HTERT RPE-1 (cell line): Measurements from ENCODE around the gene FYCO1.

Source experiments
- in situ Hi-C: fragments of 300-500 bp; cut with MboI; formaldehyde crosslinking; loops from 4 replicates; pipeline ENCODE4 v1.14.3; 2020; ENCODE audit warnings: low sequenced_read_pairs

Gene FYCO1

DNA sequence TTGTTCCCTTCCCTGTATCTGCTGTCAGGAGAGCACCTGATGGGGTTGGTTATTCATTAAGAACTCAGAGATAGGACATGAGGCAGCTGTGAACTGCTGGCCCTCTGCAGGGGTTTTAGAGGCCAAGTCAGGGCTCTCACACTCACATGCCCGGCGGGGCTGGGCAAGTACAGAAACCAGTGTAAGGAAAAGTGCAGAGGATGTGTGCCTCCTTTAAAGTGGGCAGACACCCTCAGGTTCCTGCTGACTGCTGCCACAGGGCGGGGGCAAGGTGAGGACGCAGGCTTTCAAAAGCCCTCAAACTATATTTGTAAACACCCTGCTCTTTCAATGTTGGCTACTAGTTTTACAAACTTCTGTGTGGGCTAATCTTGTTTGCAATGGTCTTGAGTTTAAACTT lies 30.0 kb downstream of the FYCO1 start:
- in situ Hi-C loops, result no loop called here

DNA sequence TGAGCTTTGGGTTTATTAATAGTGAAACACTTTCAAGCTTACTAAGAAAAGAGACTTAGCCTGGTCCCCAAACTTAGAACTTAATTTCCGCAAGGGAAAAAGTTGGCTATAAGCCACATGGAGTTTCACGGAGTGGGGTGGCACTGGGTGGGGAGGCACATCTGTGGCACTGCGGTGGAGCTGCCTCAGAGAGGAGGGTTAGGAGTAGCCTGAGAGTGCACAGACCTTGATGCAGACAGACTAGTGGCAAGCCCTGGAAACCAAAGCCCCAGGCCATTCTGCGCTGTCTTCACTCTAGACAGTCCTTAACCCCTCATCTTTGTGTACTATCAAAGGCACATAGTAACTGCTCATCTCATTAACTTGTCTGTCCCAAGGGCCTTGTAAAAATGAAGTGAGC lies 30.4 kb downstream of the FYCO1 start:
- in situ Hi-C loops, result no loop called here

DNA sequence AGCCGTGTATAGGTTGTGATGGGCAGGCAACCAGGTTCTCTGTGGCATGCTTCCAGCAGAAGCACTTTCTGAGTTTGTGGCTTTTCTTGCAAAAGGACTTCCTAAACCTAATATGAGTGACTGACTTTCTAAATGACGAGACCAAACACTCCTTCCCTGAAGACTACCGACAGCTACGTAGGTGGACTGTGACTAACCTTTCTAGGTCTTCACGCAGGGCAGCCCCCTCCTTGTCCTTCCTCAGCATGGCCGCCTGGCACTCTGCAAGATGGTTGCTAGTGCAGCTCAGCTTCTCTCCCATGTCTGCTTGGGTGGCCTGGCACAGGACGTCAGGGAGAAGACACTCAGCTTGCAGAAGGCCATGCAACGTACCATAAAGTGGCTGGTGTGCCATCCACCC lies 31.5 kb downstream of the FYCO1 start:
- in situ Hi-C loops, result no loop called here

DNA sequence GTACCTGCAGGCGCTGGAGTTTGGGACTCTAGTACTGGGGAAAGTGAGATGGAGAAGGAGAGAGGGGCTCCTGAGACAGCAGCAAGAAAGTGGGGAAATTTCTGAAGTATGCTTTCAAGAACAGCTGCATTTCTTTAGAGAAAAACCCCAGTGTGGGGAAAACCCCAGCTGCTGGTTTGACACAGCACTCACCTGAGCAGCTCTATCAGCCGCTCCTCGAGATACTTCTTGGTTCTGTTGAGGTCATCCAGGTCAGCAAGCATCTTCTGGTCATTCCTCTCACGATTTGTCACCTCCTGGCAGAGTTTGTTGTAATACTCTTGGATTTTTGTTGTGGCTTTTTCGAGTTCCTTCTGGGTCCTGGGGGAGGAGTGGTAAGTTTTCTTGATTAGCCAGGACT lies 33.6 kb downstream of the FYCO1 start:
- in situ Hi-C loops, result no loop called here

DNA sequence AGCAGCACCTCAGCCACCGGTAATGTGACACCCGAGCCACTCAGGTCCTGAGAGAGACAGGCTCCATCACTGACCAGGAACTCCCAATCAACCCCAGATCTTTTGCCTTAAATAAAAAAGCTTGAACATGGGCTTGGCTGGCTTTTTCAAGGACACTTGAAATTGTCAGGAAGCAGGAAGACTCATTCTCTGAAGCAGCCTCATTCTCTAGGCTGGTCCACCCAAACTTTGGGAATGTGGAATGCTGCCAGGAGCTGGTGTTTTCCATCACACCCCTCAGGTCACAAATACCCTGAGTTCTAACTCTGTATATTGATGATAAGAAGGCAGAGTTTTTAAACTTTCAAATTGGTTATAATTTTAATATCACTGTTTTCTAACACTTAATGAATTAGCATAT lies 35.3 kb downstream of the FYCO1 start:
- in situ Hi-C loops, result no loop called here

DNA sequence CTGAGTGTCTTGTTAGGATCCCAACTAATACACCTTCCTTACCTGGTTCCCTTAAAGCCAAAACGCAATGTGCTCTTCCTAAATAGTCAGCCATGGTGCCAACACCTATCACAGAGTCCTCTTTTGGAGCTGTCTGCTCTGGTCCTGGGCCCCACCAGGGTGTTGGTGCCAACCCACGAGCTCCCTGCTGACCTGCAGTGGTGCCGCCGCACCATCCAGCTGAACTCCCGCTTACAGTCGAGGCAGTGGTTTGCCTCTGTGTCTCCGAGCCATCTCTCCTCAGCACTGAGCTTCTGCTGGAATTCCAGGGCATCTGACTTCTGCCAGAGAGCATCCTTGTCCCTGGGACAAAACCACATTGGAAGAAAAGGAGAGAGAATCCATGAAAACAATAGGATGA lies 36.4 kb downstream of the FYCO1 start:
- in situ Hi-C loops, result no loop called here

DNA sequence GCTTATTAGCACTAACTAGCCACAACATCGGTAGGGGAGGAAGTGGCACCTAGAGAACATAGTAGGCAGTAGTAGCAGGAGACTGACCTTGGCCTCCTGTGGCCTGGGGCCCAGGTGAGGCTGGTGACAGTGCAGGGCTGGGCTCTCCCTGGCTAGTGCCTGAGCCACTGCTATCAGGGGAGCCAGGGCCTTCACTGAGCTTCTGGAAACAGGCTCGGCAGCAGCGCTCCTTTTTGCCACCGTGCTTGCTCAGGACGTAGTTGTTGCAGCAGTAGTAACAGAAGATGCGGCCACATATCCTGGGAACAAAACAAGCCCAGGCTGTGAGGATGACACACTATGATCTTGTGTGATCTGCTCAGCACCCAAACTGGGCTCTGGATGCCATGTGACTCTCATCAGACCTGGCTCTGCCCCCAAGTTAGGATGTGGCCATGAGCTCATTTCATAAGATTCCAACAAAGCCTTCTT lies 37.3 kb downstream of the FYCO1 start:
- in situ Hi-C loops, result no loop called here

DNA sequence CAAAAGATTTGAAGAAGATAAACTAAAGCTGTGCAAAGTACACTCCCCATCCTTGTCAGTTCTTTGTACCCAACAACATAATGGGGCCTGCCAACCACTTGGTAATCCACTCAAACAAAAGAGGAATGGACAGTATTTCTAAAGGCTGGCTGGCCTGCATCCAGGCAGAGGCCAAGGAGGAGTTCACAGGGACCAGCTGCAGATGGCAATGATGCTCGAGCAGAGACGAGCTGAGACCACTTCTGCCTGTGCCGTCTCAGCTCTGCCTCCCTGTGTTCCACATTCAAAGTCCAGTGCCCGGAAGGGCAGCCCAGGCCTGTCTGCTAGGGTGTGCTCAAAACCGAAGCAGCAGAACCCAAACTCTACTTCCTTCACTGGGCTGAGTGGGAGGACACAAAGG lies 38.0 kb downstream of the FYCO1 start:
- in situ Hi-C loops, result no loop called here

DNA sequence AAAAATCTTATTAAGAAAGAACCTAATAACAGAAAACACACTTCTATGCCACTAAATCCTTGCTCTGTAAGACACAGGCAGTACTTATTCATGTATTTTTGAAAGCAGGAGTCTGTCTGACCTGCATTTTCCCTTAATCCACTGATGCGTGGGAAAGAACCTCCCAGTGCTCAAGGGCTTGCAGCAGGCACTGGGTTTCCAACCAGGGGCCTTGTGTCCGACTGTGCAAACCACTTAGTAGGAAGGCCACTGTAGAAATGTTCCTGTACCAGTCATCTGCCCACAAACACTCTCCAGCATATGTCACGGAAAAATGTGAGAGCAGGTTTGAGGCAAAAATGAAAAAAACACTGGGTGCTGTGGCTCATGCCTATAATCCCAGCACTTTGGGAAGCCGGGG lies 39.9 kb downstream of the FYCO1 start:
- in situ Hi-C loops, result no loop called here

DNA sequence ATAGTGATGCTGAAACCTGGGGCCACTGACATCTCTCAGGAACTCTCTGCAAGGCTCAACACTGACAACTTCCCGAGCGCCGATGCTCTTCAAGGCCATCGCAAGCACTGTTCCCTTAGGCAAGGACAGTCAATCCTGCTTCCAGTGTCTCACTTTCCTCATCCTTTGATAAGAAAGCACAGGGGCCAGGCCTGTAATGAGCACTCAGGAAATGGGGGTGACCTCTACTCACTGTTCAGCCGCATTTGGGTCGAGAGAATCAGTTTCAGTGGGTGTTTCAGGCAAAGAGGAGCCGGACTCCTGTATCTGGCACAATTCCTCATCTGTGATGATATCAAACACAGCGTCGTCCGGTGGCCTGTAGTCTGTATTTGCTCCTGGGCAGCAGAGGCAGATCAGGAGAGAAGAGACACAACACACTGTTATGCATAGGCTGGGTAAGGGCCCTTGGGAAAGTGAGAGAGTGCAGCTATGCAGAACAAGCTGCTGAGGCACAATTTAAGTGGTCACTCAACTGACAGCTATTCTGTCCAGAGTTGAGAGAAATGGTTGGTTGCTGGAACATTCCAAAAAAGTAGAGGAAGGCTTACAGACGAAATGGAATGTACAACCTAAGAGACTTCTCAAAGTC lies 40.5 kb downstream of the FYCO1 start:
- in situ Hi-C loops, result no loop called here

DNA sequence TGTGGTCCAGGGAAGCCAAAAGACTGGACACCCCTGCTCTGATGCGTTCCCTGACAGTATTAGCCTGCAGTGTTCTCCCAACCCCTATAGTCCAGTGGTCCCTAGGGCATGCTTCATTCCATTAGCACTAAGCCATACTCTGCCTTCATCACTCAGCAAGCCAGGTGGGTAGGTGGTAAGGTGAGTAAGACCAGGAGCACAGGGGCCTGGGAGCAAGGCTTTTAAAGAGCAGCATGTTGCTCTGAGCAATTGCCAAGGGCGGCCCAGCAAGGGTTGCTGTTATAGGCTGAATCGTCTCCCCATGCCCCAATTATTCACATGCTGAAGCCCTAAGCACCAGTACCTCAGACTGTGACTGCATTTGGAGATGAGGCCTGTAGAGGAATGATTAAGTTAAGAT lies 41.3 kb downstream of the FYCO1 start:
- in situ Hi-C loops, result no loop called here

DNA sequence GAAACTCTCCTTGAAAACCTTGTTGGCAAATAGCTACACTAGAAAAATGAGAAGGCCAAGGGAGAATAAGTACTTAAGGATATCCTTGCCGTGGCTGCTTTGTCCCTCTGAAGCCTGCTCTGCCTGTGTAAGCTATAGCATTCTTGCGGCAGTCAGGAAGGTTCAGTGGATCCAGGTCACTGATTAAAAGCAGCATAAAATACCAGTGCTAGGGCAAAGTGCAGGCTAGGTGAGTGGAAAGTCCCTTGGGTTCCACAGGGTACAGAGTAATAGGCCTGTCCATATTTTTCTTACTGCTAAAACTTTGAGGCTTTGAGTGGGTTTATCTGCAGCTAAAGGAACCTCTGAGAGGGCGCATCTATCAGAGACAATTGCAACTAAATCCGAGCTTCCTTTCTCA lies 42.1 kb downstream of the FYCO1 start:
- in situ Hi-C loops, result no loop called here

DNA sequence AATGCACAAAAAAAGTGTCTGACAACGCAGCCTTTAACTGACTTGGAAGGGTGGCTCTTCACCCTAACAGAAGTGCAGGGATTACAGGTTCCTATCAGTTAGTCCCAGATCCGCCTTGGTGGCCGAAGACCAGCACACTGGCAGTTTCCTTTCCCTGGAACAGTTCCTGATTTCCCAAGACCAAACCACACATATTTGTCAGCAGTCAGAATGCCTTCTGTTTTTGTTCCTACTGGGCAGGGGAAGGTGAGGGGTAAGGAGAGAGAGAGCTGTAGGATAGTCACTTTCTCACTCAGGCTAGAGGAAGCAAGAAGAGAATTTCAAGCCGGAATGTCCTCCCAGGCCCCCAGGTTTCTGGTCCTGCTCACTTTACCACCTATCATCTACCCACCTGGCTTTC lies 43.2 kb downstream of the FYCO1 start:
- in situ Hi-C loops, result no loop called here

DNA sequence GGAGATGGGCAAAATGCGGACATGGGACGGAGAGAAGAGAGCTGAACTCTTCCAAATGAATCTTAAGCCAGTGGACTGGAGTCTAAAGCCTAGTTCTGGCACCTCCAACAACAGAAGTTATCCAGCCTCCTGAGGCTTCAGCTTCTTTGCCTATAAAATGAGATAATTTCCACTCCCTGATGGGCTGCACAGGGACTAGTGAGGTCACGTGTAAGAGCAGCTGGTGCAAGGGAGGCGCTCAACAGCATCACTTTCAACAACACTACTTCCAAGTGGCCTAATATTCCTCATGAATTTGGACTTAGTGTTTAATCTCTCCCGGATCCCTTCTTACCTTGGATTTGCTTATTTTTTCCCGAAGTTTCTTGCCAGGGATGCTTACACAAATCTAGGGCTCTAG lies 43.7 kb downstream of the FYCO1 start:
- in situ Hi-C loops, result no loop called here

DNA sequence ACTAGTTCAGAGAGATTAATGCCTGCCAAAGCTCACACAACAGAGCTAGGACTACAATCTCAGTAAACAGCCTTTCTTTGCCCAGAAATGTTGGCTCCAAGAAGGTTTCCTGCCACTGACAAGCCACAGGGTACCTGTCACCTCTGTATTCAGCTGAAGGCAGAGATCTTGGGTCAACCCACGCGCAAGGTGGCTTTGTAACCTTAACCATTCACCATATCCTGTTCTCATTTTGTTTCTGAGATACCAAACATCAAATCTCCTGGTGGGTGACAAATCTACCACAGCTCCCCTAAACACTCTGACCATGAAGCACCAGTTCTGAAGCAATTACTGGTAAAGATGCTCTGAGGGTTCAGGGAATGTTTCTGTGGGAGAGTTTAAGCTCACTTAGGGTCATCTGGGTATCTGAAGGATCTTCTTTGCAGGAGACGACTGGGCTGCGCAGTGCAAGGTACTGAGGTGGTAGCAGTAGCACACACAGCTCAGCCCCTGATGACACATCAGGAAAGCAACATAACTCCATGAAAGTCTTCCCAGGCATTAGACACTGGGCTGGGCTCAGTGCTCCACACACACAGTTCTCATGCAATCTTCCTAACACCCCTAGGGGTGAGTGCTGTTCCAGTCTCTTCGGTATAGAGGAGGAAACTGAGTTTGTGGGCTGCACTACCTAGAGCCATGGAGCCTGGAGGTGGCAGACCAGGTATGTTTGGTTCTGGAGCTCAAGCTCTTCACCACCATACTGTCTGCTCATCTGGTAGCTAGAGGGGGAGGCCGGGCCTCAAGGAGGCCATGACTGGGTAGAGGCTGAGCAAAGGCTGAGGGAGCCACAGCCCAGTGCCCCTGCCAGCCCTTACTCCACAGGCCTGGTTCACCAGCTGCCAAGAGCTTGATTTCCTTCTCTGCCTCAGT lies 44.7 kb downstream of the FYCO1 start:
- in situ Hi-C loops, result no loop called here

DNA sequence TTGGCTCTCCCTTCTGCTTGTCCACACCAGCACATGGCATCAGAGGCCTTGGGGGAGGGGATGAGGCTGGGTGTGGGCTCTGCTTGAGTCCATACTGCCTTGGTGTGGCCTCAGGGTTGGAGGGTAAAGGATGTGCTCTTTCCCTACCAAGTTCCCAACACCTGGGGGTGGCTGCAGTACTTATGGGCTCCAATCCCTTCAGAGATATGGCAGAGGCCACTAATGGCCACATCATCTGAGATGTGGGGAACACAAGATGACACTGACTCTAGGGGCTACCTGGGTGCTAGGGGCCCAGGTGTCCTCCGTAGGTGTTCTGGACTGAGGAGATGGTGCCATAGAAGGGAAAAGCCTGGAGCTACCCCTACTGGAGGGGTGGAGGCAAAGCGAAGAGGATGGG lies 45.5 kb downstream of the FYCO1 start:
- in situ Hi-C loops, result no loop called here

DNA sequence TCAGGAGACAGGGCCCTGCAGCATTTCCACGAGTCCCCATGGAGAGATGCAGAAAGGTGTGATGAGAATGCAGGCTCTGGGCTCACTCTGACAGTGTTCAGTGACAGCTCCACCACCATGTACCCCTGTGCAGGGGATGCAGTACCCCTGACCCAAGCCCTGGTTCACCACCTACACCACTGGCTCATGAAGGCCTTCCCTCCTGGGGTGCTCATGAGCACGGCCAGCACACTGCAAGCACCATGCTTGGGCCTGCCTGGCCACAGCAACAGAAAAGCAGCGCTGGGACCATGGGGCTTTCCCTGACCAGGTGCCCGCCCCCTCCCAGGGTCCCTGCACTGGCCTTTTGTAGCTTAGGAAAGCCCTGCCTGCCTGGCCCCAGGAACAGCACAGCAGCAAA lies 46.2 kb downstream of the FYCO1 start:
- in situ Hi-C loops, result no loop called here

DNA sequence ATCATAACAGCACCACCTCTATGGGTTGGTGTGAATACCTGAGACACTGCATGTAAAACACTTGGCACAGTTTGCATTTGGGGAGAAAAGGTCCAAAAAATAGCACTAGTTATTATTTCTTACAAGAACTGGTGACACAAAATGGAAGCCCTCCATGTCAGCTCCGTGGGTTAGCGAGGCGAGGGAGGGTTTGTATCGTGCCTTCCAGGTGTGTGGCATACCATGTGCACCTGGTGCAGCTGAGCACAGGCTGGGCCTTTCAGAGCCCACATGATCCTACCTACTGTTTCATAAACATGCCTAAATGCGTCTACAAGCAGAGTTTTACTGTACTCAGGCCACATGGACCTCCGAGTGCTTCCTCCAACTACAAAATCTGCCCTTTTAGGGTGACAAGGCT lies 46.7 kb downstream of the FYCO1 start:
- in situ Hi-C loops, result no loop called here

DNA sequence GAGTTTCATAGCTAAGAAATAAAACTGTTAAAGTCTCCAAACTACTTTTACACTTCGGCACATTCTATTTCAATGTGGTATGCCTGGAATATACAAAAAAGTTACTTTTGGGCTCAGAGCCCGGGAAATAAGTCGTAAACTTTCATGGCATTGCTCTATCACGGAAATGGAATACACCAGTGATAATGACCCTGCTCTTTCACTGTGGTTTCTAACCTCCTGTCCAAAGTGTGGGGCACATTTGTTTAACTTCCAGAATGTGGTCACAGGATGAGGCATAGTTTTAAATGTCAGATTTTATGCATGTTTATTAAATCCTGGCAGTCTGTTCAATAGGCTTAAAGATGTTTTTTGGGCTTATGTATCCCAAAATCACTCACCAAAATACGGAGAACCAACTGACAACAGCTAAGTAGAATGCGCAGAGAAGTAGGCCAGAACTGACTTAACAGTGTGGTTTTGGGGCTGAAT lies 47.3 kb downstream of the FYCO1 start:
- in situ Hi-C loops, result no loop called here

DNA sequence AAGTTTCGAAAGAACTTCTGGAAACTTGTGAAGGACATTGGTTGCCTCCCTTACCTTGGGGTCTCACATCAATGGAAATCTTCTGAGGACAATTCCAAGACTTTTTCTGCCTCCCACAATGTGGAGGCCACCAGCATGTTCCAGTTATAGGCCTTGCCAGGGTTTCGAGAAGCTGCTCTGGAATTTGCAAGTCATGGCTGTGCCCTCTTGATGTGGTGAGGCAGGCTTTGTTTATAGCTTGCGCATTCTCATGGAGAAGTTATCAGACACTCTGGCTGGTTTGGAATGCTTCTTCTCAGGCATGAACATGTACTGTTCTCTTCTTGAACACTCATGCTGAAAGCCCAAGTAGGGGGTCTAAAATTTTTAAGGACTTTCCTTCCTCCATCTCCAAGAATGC lies 48.3 kb downstream of the FYCO1 start:
- in situ Hi-C loops, result no loop called here

DNA sequence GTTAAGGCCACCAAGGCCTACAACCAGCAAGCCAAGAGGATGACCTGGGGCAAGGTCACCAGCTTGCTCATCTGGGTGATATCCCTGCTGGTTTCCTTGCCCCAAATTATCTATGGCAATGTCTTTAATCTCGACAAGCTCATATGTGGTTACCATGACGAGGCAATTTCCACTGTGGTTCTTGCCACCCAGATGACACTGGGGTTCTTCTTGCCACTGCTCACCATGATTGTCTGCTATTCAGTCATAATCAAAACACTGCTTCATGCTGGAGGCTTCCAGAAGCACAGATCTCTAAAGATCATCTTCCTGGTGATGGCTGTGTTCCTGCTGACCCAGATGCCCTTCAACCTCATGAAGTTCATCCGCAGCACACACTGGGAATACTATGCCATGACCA lies 48.7 kb downstream of the FYCO1 start:
- in situ Hi-C loops, result no loop called here

DNA sequence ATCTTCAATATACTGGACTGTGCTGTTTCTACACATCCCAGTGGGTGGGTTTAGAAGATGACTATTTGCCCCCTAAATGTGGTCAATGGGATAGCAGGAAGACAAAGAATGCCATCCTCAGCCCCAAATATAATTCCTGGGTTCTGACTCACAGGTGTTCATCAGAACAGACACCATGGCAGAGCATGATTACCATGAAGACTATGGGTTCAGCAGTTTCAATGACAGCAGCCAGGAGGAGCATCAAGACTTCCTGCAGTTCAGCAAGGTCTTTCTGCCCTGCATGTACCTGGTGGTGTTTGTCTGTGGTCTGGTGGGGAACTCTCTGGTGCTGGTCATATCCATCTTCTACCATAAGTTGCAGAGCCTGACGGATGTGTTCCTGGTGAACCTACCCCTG lies 49.3 kb downstream of the FYCO1 start:
- in situ Hi-C loops, result no loop called here
